H1 (cell line): ENCODE measurements around the gene GTF2IRD1. TPM values are rescaled to one million over a fixed set of nuclear protein-coding genes. Genes with fewer than 3 reads are reported as not detected.

Experiments
- CTCF ChIA-PET: fragments of 300-600 bp; sonication (Branson Sonifier 250); formaldehyde crosslinking; loops from one replicate; lab custom pipeline; 2021; ENCODE audit not compliant: partially characterized antibody; lab: Charles Lee
- POLR2A ChIA-PET: fragments of 300-600 bp; sonication (Branson Sonifier 250); formaldehyde crosslinking; loops from one replicate; lab custom pipeline; 2021; ENCODE audit warnings: inconsistent platforms; ENCODE audit not compliant: partially characterized antibody; lab: Charles Lee
- DNase-seq, 2 experiments: peaks; one replicate each; pipeline versions ENCODE4 v3.0.0 to v3.0.0-alpha.2; 2010 to 2022; ENCODE audit warnings: low spot score in 2 of 2, low read depth in 1 of 2, mixed read lengths in 1 of 2
- FAIRE-seq: peaks from 2 replicates; lab custom pipeline; 2011; peaks lifted over from hg19 to GRCh38; lab: Jason Lieb, UNC
- H2AFZ ChIP-seq: 2 replicates; pipeline ENCODE4 v1.8.1; 2012; ENCODE audit warnings: low read length, inconsistent platforms
- H2AK5ac ChIP-seq: 2 replicates; pipeline ENCODE4 v1.6.1; 2013; ENCODE audit warnings: low read depth, low read length
- H2BK120ac ChIP-seq: replicated peaks from 2 replicates; pipeline ENCODE3; 2013; ENCODE audit warnings: low read depth, low read length, inconsistent platforms
- H2BK12ac ChIP-seq: 2 replicates; pipeline ENCODE4 v1.6.1; 2013; ENCODE audit warnings: low read depth, low read length
- H2BK15ac ChIP-seq: 2 replicates; pipeline ENCODE4 v1.6.1; 2013; ENCODE audit warnings: low read length
- H2BK20ac ChIP-seq: 2 replicates; pipeline ENCODE4 v1.6.1; 2013; ENCODE audit warnings: low read length
- H2BK5ac ChIP-seq: 2 replicates; pipeline ENCODE4 v1.6.1; 2013; ENCODE audit warnings: low read depth, low read length
- H3K14ac ChIP-seq: 2 replicates; pipeline ENCODE4 v1.6.1; 2013; ENCODE audit warnings: inconsistent platforms; ENCODE audit not compliant: insufficient read length
- H3K18ac ChIP-seq: 2 replicates; pipeline ENCODE4 v1.6.1; 2013; ENCODE audit warnings: low read length; ENCODE audit errors: extremely low read depth
- H3K23ac ChIP-seq: 2 replicates; pipeline ENCODE4 v1.6.1; 2013; ENCODE audit warnings: inconsistent platforms; ENCODE audit not compliant: insufficient read length
- H3K23me2 ChIP-seq: 2 replicates; pipeline ENCODE4 v1.6.1; 2013; ENCODE audit warnings: low read depth, low read length
- H3K27ac ChIP-seq: 2 replicates; pipeline ENCODE4 v1.6.1; 2011; ENCODE audit warnings: low read depth, low read length, inconsistent platforms
- H3K27me3 ChIP-seq, 4 experiments: replicated peaks in 1 of 4; 1 replicate in 1 of 4; 2 replicates in 3 of 4; pipeline versions ENCODE4 v1.6.1 to v1.8.1; 2011 to 2013; ENCODE audit warnings: low read length in 3 of 4, mild to moderate bottlenecking in 3 of 4, inconsistent platforms in 2 of 4, mixed read lengths in 2 of 4, moderate library complexity in 1 of 4; ENCODE audit not compliant: control insufficient read depth in 3 of 4, insufficient read depth in 3 of 4; ENCODE audit errors: extremely low read depth in 1 of 4
- H3K36me3 ChIP-seq, 4 experiments: 2 replicates each; pipeline versions ENCODE4 v1.6.1 to v1.8.1; 2011 to 2013; ENCODE audit warnings: mild to moderate bottlenecking in 4 of 4, low read length in 3 of 4, moderate library complexity in 2 of 4, control low read depth in 1 of 4, inconsistent platforms in 1 of 4; ENCODE audit not compliant: insufficient read depth in 4 of 4, control insufficient read depth in 2 of 4
- H3K4ac ChIP-seq: replicated peaks from 2 replicates; pipeline ENCODE3; 2013; ENCODE audit warnings: low read length, low read depth, mixed read lengths, inconsistent platforms; ENCODE audit not compliant: insufficient read length
- H3K4me1 ChIP-seq, 4 experiments: replicated peaks in 1 of 4; 1 replicate in 1 of 4; 2 replicates in 3 of 4; pipeline versions ENCODE4 v1.6.1 to v1.8.1; 2011 to 2013; ENCODE audit warnings: low read length in 3 of 4, inconsistent platforms in 2 of 4, mixed read lengths in 1 of 4; ENCODE audit not compliant: insufficient read depth in 4 of 4, control insufficient read depth in 3 of 4
- H3K4me2 ChIP-seq, 2 experiments: 2 replicates each; pipeline versions ENCODE4 v1.6.1 to v1.8.1; 2011 to 2013; ENCODE audit warnings: low read depth in 2 of 2, low read length in 2 of 2, control low read depth in 1 of 2, inconsistent platforms in 1 of 2, mild to moderate bottlenecking in 1 of 2; ENCODE audit not compliant: insufficient read depth in 1 of 2
- H3K4me3 ChIP-seq, 4 experiments: fragments of 200-600, 300-600 bp in 1 of 4; sonication (generic), shearing (Covaris generic), sonication (Bioruptor Twin) in 1 of 4; 2 replicates each; pipeline versions ENCODE4 v1.5.1 to v1.8.1; 2011 to 2016; ENCODE audit warnings: low read length in 4 of 4, low read depth in 3 of 4, control low read depth in 2 of 4, inconsistent platforms in 2 of 4, mild to moderate bottlenecking in 2 of 4, mixed read lengths in 1 of 4, moderate library complexity in 1 of 4; ENCODE audit not compliant: insufficient read depth in 2 of 4; ENCODE audit errors: extremely low read depth in 1 of 4
- H3K56ac ChIP-seq: replicated peaks from 2 replicates; pipeline ENCODE3; 2013; ENCODE audit warnings: low read depth, mild to moderate bottlenecking, mixed read lengths, low read length, inconsistent platforms; ENCODE audit not compliant: insufficient read length
- H3K79me1 ChIP-seq: 2 replicates; pipeline ENCODE4 v1.6.1; 2013; ENCODE audit warnings: low read depth, low read length, control low read depth
- H3K79me2 ChIP-seq, 2 experiments: 2 replicates each; pipeline versions ENCODE4 v1.6.1 to v1.8.1; 2012 to 2013; ENCODE audit warnings: low read length in 2 of 2, mild to moderate bottlenecking in 2 of 2, inconsistent platforms in 1 of 2; ENCODE audit not compliant: insufficient read depth in 2 of 2, control insufficient read depth in 1 of 2
- H3K9ac ChIP-seq, 4 experiments: replicated peaks in 1 of 4; 1 replicate in 1 of 4; 2 replicates in 3 of 4; pipeline versions ENCODE4 v1.6.1 to v1.8.1; 2011 to 2013; ENCODE audit warnings: low read depth in 3 of 4, low read length in 3 of 4, control low read depth in 2 of 4, mild to moderate bottlenecking in 2 of 4, moderate library complexity in 2 of 4, inconsistent platforms in 1 of 4; ENCODE audit errors: extremely low read depth in 1 of 4
- H3K9me3 ChIP-seq, 2 experiments: 2 replicates each; pipeline versions ENCODE4 v1.6.1 to v1.8.1; 2012 to 2013; ENCODE audit warnings: mild to moderate bottlenecking in 2 of 2, moderate library complexity in 2 of 2, control low read depth in 1 of 2, inconsistent platforms in 1 of 2, low read depth in 1 of 2, low read length in 1 of 2, mixed read lengths in 1 of 2; ENCODE audit not compliant: insufficient read depth in 2 of 2
- H4K20me1 ChIP-seq, 2 experiments: replicated peaks in 1 of 2; 2 replicates each; pipeline versions ENCODE3 to v1.8.1; 2011 to 2013; ENCODE audit warnings: inconsistent platforms in 2 of 2, low read length in 2 of 2, mild to moderate bottlenecking in 1 of 2; ENCODE audit not compliant: insufficient read depth in 2 of 2, control insufficient read depth in 1 of 2
- H4K5ac ChIP-seq: 2 replicates; pipeline ENCODE4 v1.6.1; 2013; ENCODE audit warnings: low read length, low read depth, mixed read lengths, inconsistent platforms; ENCODE audit not compliant: insufficient read length
- H4K8ac ChIP-seq: 2 replicates; pipeline ENCODE4 v1.8.0; 2013; ENCODE audit warnings: mild to moderate bottlenecking, moderate library complexity, low read length, inconsistent platforms; ENCODE audit not compliant: insufficient read depth; ENCODE audit errors: extremely low read depth
- H4K91ac ChIP-seq: replicated peaks from 2 replicates; pipeline ENCODE3; 2013; ENCODE audit warnings: low read length, mixed read lengths, inconsistent platforms; ENCODE audit not compliant: insufficient read length
- CBX8 ChIP-seq: fragments of 300-800, 300-1000 bp; sonication (generic); IDR thresholded peaks from 2 replicates; pipeline ENCODE4 v1.7.1; 2016; ENCODE audit warnings: low read depth, low read length, borderline replicate concordance
- CTBP2 ChIP-seq: IDR thresholded peaks from 2 replicates; pipeline ENCODE4 v1.7.0; 2011; ENCODE audit warnings: borderline replicate concordance, mild to moderate bottlenecking, moderate library complexity, mixed read lengths, low read length; ENCODE audit not compliant: insufficient read depth, insufficient read length
- FOSL1 ChIP-seq: IDR thresholded peaks from 2 replicates; pipeline ENCODE4 v1.6.1; 2011; ENCODE audit warnings: mild to moderate bottlenecking, low read depth, low read length, moderate library complexity; ENCODE audit not compliant: insufficient read depth
- HDAC6 ChIP-seq: IDR thresholded peaks from one replicate; pipeline ENCODE4 v1.7.1; 2012; ENCODE audit warnings: low read depth, mild to moderate bottlenecking, inconsistent platforms, low read length, moderate library complexity
- KDM5A ChIP-seq: fragments of 200-600 bp; IDR thresholded peaks from 2 replicates; pipeline ENCODE4 v1.7.1; 2012; ENCODE audit warnings: mild to moderate bottlenecking, low read length, inconsistent platforms, mixed read lengths
- NANOG ChIP-seq: IDR thresholded peaks from 2 replicates; pipeline ENCODE4 v1.6.1; 2011; ENCODE audit warnings: low read length, low read depth, mild to moderate bottlenecking, inconsistent platforms; ENCODE audit not compliant: insufficient read depth, poor library complexity, severe bottlenecking
- NRF1 ChIP-seq: IDR thresholded peaks from 2 replicates; pipeline ENCODE4 v1.6.1; 2011; ENCODE audit warnings: mild to moderate bottlenecking, low read depth, low read length, improper control_type of control experiment
- SP4 ChIP-seq: IDR thresholded peaks from 2 replicates; pipeline ENCODE4 v1.6.1; 2012; ENCODE audit warnings: low read length, inconsistent platforms
- SRF ChIP-seq: IDR thresholded peaks from 2 replicates; pipeline ENCODE4 v1.6.1; 2011; ENCODE audit warnings: mild to moderate bottlenecking, low read depth, low read length, moderate library complexity
- TCF12 ChIP-seq: IDR thresholded peaks from 2 replicates; pipeline ENCODE4 v1.6.1; 2011; ENCODE audit warnings: low read depth, mild to moderate bottlenecking, low read length
- WGBS, 2 experiments: shearing (Covaris generic) in 1 of 2; methylation state at CpG; one replicate each; pipeline versions ENCODE4 v1.1.6 to v1.1.7; 2013 to 2015; ENCODE audit warnings: low lambda C conversion rate in 2 of 2, mixed read lengths in 2 of 2, inconsistent platforms in 1 of 2, low coverage in 1 of 2, missing lambda C conversion rate in 1 of 2; ENCODE audit not compliant: insufficient replicate concordance in 2 of 2, insufficient coverage in 1 of 2, insufficient read length in 1 of 2; ENCODE audit errors: extremely low coverage in 1 of 2, missing lambda C conversion rate in 1 of 2; 5-methylcytosine and 5-hydroxymethylcytosine counted together
- polyA plus RNA-seq, 7 experiments: library from polyadenylated mRNA; depleted of rRNA in 3 of 7; stranded (reverse) in 5 of 7; unstranded in 2 of 7; fragments of >200 nt in 5 of 7; fragments of 200-250 nt in 2 of 7; gene quantifications; 1 replicate in 5 of 7; 2 replicates in 1 of 7; 4 replicates in 1 of 7; pipeline versions ENCODE4 v1.2.1 to v1.2.3, GENCODE V29; 2011 to 2013; ENCODE audit warnings: missing spikeins in 2 of 7, mixed read lengths in 2 of 7
- total RNA-seq: library from RNA; stranded (reverse); fragmentation: NEBNext Ultra II Directional; extraction: Animal tissue kit (Norgen Biotek cat#: 25700); gene quantifications from 2 replicates; pipeline ENCODE4 v1.2.1, GENCODE V29; 2021

Gene GTF2IRD1
- total and polyA plus RNA-seq, 2 of the 8 experiments (the other 6 are each of a cell fraction or from before 2014, with no cell fraction given) = 27.4 to 45.4 TPM

GRCh38 chr7:74542558-74543117 is 88.9 kb downstream of the GTF2IRD1 start:
- H3K36me3 ChIP-seq = peaks cover 8 to 30% (median 14%) of the 10 kb centered on the region in 4 experiments; a peak in 6 of 8 replicates
- 94% methylated on average over 9 of the region's 9 CpGs; no CpG with 5 or more reads in 1 of the 2 experiments for WGBS, 2 experiments

More at GRCh38 chr7:74542558-74543117, 88.9 kb downstream of the GTF2IRD1 start:
- no peaks in the 10 kb centered on the region for H3K79me2 ChIP-seq
- no peak overlapping the region for H4K91ac ChIP-seq
- H2AFZ ChIP-seq = no peak overlapping the region
- no peak overlapping the region for H2BK20ac ChIP-seq
- no peak overlapping the region for H3K56ac ChIP-seq
- H2BK120ac ChIP-seq = no peak overlapping the region
- H4K20me1 ChIP-seq = peaks cover 0 to 2% of the 10 kb centered on the region in 2 experiments
- H4K5ac ChIP-seq = no peak overlapping the region
- H2BK12ac ChIP-seq = no peak overlapping the region
- ChIA-PET POLR2A (interaction anchor here (0.6 to 1.0 kb wide), 2 partner anchors 15 to 45 kb away, joined by 3 to 5 read pairs; no protein-coding TSS in a partner anchor), CTCF (interaction anchor here (1.2 to 2.1 kb wide), 5 partner anchors 11 to 126 kb away, joined by 3 to 14 read pairs (median 5); no protein-coding TSS in a partner anchor)
- no peak overlapping the region for H3K9ac ChIP-seq
- no peaks in the 10 kb centered on the region for H3K79me1 ChIP-seq
- DNase-seq (no peak), FAIRE-seq (no peak)
- no peaks in the 10 kb centered on the region for H3K23me2 ChIP-seq
- H2BK5ac ChIP-seq = no peak overlapping the region
- H3K9me3 ChIP-seq = peaks cover 0 to 5% of the 10 kb centered on the region in 2 experiments; a peak in 1 of 4 replicates
- no peak overlapping the region for H3K27ac ChIP-seq
- peaks cover 0 to 2% (median 0%) of the 10 kb centered on the region in 4 experiments; a peak in 1 of 7 replicates for H3K4me1 ChIP-seq
- H3K23ac ChIP-seq = no peak overlapping the region
- H3K18ac ChIP-seq = no peak overlapping the region
- H3K4me2 ChIP-seq = no peak overlapping the region
- H3K27me3 ChIP-seq = no peaks in the 10 kb centered on the region
- no peak overlapping the region for H4K8ac ChIP-seq
- H3K14ac ChIP-seq = no peak overlapping the region
- H2AK5ac ChIP-seq = no peak overlapping the region
- H3K4ac ChIP-seq = no peak overlapping the region
- no peak overlapping the region for H3K4me3 ChIP-seq
- H2BK15ac ChIP-seq = no peak overlapping the region
- TF ChIP-seq KDM5A (no peak), CTBP2 (no peak), SP4 (no peak), HDAC6 (no peak), SRF (no peak), NANOG (no peak), NRF1 (no peak), CBX8 (no peak), FOSL1 (no peak), TCF12 (no peak)
